Measurements from ENCODE around the gene PARP15. TPM values are rescaled to one million over a fixed set of nuclear protein-coding genes. Genes with fewer than 3 reads are reported as not detected.

Gene PARP15
- total and polyA plus RNA-seq, 2 donors (not counting 3 experiments of a cell fraction or from before 2014, with no cell fraction given) = 0.81 to 1.4 TPM

DNA sequence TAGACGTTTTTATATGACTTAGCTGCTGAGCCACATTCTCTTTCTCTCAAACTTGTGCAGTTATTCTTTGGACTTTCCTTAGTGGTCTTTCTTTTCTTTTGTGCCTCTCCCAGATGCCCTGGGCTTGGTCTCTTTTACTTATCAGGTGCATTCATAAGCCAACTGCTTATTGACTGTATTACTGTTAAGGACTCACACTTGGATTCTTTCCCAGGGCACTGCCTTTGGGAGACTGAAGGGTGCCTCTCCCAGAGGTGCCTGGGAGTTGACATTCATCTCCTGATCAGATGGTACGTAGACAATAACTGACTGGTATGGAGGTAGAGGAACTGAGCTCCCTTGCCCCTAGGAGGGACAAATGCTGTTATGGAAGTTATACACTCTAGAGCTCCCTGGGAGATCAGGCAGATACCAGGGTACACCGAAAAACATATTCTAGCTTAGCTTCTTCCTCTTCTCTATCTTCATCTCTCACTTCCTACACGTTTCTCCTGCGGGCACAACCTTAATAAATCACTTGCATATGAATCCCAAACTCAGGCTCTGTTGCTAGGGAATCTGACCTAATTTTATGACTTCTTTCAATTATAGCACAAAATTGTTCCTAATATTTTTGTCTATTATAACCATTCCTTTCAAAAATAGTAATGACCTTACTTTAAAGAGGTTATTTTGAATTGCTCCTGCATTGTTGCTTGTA is 24.7 kb downstream of the PARP15 start:
- ChIA-PET CTCF (no interaction called here), POLR2A (no interaction called here)
- H3K79me2 ChIP-seq (ENCODE audit: control insufficient read depth, insufficient read depth, low read length) = no peaks in the 10 kb centered on the region
- TF ChIP-seq JUN (IDR thresholded peaks at IDR 0.05; ENCODE audit: borderline replicate concordance, insufficient read depth, insufficient read length, low read depth) (no peak), EZH2 (IDR thresholded peaks at IDR 0.05; ENCODE audit: borderline replicate concordance, low read depth, low read length, severe bottlenecking) (no peak), FOS (IDR thresholded peaks at IDR 0.05; ENCODE audit: borderline replicate concordance, insufficient read depth, low read length) (no peak), GATA2 (IDR thresholded peaks at IDR 0.05; ENCODE audit: insufficient read depth, insufficient read length, low read depth, low read length) (no peak), POLR2A (IDR thresholded peaks at IDR 0.05; ENCODE audit: low read depth, low read length) (no peak), POLR2AphosphoS5 (IDR thresholded peaks at IDR 0.05; ENCODE audit: insufficient read depth, low read depth, low read length) (no peak), MYC (IDR thresholded peaks at IDR 0.05; ENCODE audit: low read depth, low read length) (no peak)
- TF ChIP-seq, protein P1, sequence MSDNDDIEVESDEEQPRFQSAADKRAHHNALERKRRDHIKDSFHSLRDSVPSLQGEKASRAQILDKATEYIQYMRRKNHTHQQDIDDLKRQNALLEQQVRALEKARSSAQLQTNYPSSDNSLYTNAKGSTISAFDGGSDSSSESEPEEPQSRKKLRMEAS (IDR thresholded peaks at IDR 0.05; ENCODE audit: insufficient read depth, insufficient read length) = no peak
- TF ChIP-seq, protein P2, sequence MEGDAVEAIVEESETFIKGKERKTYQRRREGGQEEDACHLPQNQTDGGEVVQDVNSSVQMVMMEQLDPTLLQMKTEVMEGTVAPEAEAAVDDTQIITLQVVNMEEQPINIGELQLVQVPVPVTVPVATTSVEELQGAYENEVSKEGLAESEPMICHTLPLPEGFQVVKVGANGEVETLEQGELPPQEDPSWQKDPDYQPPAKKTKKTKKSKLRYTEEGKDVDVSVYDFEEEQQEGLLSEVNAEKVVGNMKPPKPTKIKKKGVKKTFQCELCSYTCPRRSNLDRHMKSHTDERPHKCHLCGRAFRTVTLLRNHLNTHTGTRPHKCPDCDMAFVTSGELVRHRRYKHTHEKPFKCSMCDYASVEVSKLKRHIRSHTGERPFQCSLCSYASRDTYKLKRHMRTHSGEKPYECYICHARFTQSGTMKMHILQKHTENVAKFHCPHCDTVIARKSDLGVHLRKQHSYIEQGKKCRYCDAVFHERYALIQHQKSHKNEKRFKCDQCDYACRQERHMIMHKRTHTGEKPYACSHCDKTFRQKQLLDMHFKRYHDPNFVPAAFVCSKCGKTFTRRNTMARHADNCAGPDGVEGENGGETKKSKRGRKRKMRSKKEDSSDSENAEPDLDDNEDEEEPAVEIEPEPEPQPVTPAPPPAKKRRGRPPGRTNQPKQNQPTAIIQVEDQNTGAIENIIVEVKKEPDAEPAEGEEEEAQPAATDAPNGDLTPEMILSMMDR (IDR thresholded peaks at IDR 0.05; ENCODE audit: extremely low read depth in 1 of 2, insufficient read depth in 1 of 2, low read depth in 1 of 2, low read length in 2 of 2) = no peak
- dilution Hi-C loops (cut with MboI; ENCODE audit: extremely low pct_ligation_motif_present, low sequenced_read_pairs) (no loop called here), intact Hi-C loops (cut with micrococcal nuclease) (no loop called here)
- FAIRE-seq (no peak), DNase-seq (ENCODE audit: low read depth, low spot score) (no peak)
- H3K9ac ChIP-seq (replicated peaks; ENCODE audit: extremely low read depth, insufficient read depth, low read length) = no peak overlapping the region
- H3K4me1 ChIP-seq (ENCODE audit: control insufficient read depth, extremely low read depth, insufficient read depth, low read length) = no peaks in the 10 kb centered on the region
- H2AFZ ChIP-seq (ENCODE audit: low read depth, low read length) = no peak overlapping the region
- H4K20me1 ChIP-seq (replicated peaks; ENCODE audit: control insufficient read depth, extremely low read depth, insufficient read depth, low read length) = no peaks in the 10 kb centered on the region
- no peaks in the 10 kb centered on the region for H3K36me3 ChIP-seq (ENCODE audit: control insufficient read depth in 2 of 2, extremely low read depth in 1 of 2, insufficient read depth in 2 of 2, low read length in 2 of 2)
- H3K4me3 ChIP-seq (replicated peaks in 1 of 3; ENCODE audit: insufficient read depth in 1 of 3, low read depth in 1 of 3, low read length in 3 of 3) = no peak overlapping the region
- H3K27ac ChIP-seq (ENCODE audit: insufficient read depth, low read depth, low read length) = no peak overlapping the region
- no peak overlapping the region for H3K4me2 ChIP-seq (ENCODE audit: insufficient read depth, low read length)
- H3K9me1 ChIP-seq (replicated peaks; ENCODE audit: control insufficient read depth, extremely low read depth, insufficient read depth, low read length) = no peaks in the 10 kb centered on the region
- no peaks in the 10 kb centered on the region for H3K9me3 ChIP-seq (replicated peaks; ENCODE audit: control insufficient read depth, insufficient read depth, low read length)
- H3K27me3 ChIP-seq (ENCODE audit: control insufficient read depth in 2 of 2, insufficient read depth in 2 of 2, low read length in 2 of 2) = peaks cover 9 to 10% of the 10 kb centered on the region in 2 experiments
- BruUV-seq (replicated peaks) = no TSS peak

Data from endothelial cell of umbilical vein (primary cell).